Measurements from ENCODE around the gene TXNDC17. TPM values are rescaled to one million over a fixed set of nuclear protein-coding genes. Genes with fewer than 3 reads are reported as not detected.

Gene TXNDC17
- total and polyA plus RNA-seq, 9 of the 15 experiments (the other 6 are each of a cell fraction or from before 2014, with no cell fraction given): 108 to 759 (median 179) TPM

DNA sequence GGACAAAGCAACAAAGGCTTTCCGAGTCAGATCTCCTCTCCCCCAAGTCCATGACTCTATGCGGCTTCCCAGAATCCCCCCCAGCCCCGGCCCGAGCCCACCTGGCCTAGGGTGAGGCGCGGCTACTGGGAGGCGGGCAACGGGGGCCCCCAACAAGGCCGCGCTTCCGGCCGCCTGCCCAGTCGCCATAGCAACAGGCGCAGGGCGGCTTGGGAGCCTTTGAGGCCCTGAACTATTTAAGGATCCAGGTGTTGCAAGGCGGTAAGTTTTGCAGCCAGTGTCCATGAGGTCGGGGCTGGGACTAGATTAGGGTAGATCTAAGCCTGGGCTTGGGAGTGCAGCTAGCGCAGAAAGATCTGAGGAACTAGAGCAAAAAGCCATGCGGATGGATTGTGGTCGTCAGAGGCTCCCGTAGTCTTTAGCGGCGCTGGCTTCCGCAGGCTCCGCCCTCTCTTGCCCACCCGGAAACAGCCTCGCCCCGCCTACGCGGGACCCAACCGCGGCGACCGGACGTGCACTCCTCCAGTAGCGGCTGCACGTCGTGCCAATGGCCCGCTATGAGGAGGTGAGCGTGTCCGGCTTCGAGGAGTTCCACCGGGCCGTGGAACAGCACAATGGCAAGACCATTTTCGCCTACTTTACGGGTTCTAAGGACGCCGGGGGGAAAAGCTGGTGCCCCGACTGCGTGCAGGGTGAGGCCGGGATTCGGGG, at the start of gene TXNDC17, which contains the start of gene KIAA0753 (continued):
- TF ChIP-seq, protein P1, sequence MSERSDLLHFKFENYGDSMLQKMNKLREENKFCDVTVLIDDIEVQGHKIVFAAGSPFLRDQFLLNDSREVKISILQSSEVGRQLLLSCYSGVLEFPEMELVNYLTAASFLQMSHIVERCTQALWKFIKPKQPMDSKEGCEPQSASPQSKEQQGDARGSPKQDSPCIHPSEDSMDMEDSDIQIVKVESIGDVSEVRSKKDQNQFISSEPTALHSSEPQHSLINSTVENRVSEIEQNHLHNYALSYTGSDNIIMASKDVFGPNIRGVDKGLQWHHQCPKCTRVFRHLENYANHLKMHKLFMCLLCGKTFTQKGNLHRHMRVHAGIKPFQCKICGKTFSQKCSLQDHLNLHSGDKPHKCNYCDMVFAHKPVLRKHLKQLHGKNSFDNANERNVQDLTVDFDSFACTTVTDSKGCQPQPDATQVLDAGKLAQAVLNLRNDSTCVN (CRISPR knock-in tag; IDR thresholded peaks at IDR 0.05): no peak
- TF ChIP-seq STAG1 (CRISPR knock-in tag; IDR thresholded peaks at IDR 0.05; ENCODE audit: borderline replicate concordance) (no peak), SIN3B (IDR thresholded peaks at IDR 0.05; ENCODE audit: low read depth) (no peak; the same call in 1 of the 2 replicates), NFIC (IDR thresholded peaks at IDR 0.05) (peak; percentile 59), HDGF (IDR thresholded peaks at IDR 0.05) (no peak), FUS (optimal IDR thresholded peaks at IDR 0.05; ENCODE audit: low read depth, low read length) (no peak), ZNF785 (CRISPR knock-in tag; IDR thresholded peaks at IDR 0.05) (no peak), ZEB2 (IDR thresholded peaks at IDR 0.05) (no peak), ZNF707 (CRISPR knock-in tag; conservative IDR thresholded peaks at IDR 0.05) (no peak), TAF9B (IDR thresholded peaks at IDR 0.05; ENCODE audit: partially characterized antibody) (peak; percentile 44), NR2F6 (CRISPR knock-in tag; IDR thresholded peaks at IDR 0.05) (no peak), MED1 (CRISPR knock-in tag; IDR thresholded peaks at IDR 0.05; ENCODE audit: borderline replicate concordance) (no peak), ETV5 (CRISPR knock-in tag; IDR thresholded peaks at IDR 0.05; ENCODE audit: low read depth) (peak; percentile 86), SP2 (IDR thresholded peaks at IDR 0.05; ENCODE audit: extremely low read depth, low read depth, low read length, poor library complexity, severe bottlenecking) (no peak)
- TF ChIP-seq, protein P2, sequence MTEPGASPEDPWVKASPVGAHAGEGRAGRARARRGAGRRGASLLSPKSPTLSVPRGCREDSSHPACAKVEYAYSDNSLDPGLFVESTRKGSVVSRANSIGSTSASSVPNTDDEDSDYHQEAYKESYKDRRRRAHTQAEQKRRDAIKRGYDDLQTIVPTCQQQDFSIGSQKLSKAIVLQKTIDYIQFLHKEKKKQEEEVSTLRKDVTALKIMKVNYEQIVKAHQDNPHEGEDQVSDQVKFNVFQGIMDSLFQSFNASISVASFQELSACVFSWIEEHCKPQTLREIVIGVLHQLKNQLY (CRISPR knock-in tag; conservative IDR thresholded peaks at IDR 0.05): no peak
- TF ChIP-seq, protein P3, sequence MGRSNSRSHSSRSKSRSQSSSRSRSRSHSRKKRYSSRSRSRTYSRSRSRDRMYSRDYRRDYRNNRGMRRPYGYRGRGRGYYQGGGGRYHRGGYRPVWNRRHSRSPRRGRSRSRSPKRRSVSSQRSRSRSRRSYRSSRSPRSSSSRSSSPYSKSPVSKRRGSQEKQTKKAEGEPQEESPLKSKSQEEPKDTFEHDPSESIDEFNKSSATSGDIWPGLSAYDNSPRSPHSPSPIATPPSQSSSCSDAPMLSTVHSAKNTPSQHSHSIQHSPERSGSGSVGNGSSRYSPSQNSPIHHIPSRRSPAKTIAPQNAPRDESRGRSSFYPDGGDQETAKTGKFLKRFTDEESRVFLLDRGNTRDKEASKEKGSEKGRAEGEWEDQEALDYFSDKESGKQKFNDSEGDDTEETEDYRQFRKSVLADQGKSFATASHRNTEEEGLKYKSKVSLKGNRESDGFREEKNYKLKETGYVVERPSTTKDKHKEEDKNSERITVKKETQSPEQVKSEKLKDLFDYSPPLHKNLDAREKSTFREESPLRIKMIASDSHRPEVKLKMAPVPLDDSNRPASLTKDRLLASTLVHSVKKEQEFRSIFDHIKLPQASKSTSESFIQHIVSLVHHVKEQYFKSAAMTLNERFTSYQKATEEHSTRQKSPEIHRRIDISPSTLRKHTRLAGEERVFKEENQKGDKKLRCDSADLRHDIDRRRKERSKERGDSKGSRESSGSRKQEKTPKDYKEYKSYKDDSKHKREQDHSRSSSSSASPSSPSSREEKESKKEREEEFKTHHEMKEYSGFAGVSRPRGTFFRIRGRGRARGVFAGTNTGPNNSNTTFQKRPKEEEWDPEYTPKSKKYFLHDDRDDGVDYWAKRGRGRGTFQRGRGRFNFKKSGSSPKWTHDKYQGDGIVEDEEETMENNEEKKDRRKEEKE (IDR thresholded peaks at IDR 0.05; ENCODE audit: borderline replicate concordance in 1 of 2, control insufficient read depth in 1 of 2, low read depth in 2 of 2, low read length in 1 of 2): no peak
- TF ChIP-seq, protein P4, sequence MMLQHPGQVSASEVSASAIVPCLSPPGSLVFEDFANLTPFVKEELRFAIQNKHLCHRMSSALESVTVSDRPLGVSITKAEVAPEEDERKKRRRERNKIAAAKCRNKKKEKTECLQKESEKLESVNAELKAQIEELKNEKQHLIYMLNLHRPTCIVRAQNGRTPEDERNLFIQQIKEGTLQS (IDR thresholded peaks at IDR 0.05): no peak
- TF ChIP-seq, protein P4 (CRISPR knock-in tag; conservative IDR thresholded peaks at IDR 0.05): no peak
- TF ChIP-seq, protein P5, sequence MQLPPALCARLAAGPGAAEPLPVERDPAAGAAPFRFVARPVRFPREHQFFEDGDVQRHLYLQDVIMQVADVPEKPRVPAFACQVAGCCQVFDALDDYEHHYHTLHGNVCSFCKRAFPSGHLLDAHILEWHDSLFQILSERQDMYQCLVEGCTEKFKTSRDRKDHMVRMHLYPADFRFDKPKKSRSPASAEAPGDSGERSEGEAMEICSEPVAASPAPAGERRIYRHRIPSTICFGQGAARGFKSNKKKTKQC (CRISPR knock-in tag; IDR thresholded peaks at IDR 0.05): no peak
- TF ChIP-seq, protein P6, sequence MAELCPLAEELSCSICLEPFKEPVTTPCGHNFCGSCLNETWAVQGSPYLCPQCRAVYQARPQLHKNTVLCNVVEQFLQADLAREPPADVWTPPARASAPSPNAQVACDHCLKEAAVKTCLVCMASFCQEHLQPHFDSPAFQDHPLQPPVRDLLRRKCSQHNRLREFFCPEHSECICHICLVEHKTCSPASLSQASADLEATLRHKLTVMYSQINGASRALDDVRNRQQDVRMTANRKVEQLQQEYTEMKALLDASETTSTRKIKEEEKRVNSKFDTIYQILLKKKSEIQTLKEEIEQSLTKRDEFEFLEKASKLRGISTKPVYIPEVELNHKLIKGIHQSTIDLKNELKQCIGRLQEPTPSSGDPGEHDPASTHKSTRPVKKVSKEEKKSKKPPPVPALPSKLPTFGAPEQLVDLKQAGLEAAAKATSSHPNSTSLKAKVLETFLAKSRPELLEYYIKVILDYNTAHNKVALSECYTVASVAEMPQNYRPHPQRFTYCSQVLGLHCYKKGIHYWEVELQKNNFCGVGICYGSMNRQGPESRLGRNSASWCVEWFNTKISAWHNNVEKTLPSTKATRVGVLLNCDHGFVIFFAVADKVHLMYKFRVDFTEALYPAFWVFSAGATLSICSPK (IDR thresholded peaks at IDR 0.05; ENCODE audit: borderline replicate concordance): no peak

Measured in K562 (cell line).